Colonic mucosa (tissue), 4 donors: ENCODE results near the gene ACTL7B. TPM values are rescaled to one million over a fixed set of nuclear protein-coding genes. Genes with fewer than 3 reads are reported as not detected.

Experiments used
- DNase-seq: peaks from one replicate; pipeline ENCODE4 v3.0.0-alpha.2; 2020
- H3K27ac ChIP-seq: fragments of 200-600 bp; one replicate; pipeline ENCODE4 v1.8.0; 2021
- H3K27me3 ChIP-seq: fragments of 200-600 bp; one replicate; pipeline ENCODE4 v1.8.0; 2021
- H3K36me3 ChIP-seq: fragments of 200-600 bp; one replicate; pipeline ENCODE4 v1.8.0; 2021
- H3K4me1 ChIP-seq: fragments of 200-600 bp; one replicate; pipeline ENCODE4 v1.8.0; 2021; ENCODE audit warnings: mild to moderate bottlenecking
- H3K4me3 ChIP-seq: fragments of 200-600 bp; one replicate; pipeline ENCODE4 v1.8.0; 2021
- H3K9ac ChIP-seq, 2 donors: one replicate each; pipeline ENCODE4 v1.7.0; 2013; ENCODE audit warnings: control low read depth in 2 of 2, low read depth in 2 of 2, low read length in 2 of 2
- H3K9me3 ChIP-seq: fragments of 200-600 bp; one replicate; pipeline ENCODE4 v1.8.0; 2021
- intact Hi-C: fragments of 100-400 bp; cut with DNase I; formaldehyde crosslinking; loops from one replicate; pipeline ENCODE4 v1.14.1; 2022
- total RNA-seq, 2 donors: library from RNA; stranded (reverse); fragmentation: NEBNext Ultra II Directional in 1 of 2; extraction: Animal tissue kit (Norgen Biotek cat#: 25700) in 1 of 2; gene quantifications; one replicate each; pipeline ENCODE4 v1.2.1, GENCODE V29; 2021
- TF ChIP-seq, protein P1 (sequence below): fragments of 200-600 bp; IDR thresholded peaks from one replicate; pipeline ENCODE4 v1.8.0; 2022; ENCODE audit warnings: antibody characterized with exemption, mild to moderate bottlenecking
- donor health status: healthy.
- donor health status: DM: no; HTN: no; CAD: no.
- donor health status: DM: no; HTN: no; CAD: no.

Gene ACTL7B
- total RNA-seq, 2 donors from 2014 or later = not detected

DNA sequence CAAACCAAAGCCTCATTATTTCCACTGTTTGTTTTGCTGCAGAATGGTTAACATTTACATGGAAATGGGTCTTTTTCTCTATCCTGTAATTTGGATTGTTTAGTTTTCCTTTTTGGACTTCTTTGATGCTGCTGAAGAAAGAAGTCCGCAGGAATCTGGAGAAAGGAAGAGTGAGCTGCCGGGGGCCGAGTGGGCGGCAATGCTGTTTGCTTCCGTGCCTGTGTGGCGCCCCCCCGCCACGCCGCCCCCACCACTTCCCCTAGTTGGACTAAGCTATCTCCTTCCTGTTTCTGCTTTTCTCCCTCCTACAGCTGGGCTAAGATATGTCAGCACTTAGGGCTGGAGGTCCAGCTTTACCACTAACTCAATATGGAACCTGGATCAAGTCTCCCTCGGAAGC lies 39.7 kb downstream of the ACTL7B start:
- H3K4me3 ChIP-seq = no peak overlapping the region
- no peaks in the 10 kb centered on the region for H3K36me3 ChIP-seq
- H3K27ac ChIP-seq = no peak overlapping the region
- TF ChIP-seq, protein P1, sequence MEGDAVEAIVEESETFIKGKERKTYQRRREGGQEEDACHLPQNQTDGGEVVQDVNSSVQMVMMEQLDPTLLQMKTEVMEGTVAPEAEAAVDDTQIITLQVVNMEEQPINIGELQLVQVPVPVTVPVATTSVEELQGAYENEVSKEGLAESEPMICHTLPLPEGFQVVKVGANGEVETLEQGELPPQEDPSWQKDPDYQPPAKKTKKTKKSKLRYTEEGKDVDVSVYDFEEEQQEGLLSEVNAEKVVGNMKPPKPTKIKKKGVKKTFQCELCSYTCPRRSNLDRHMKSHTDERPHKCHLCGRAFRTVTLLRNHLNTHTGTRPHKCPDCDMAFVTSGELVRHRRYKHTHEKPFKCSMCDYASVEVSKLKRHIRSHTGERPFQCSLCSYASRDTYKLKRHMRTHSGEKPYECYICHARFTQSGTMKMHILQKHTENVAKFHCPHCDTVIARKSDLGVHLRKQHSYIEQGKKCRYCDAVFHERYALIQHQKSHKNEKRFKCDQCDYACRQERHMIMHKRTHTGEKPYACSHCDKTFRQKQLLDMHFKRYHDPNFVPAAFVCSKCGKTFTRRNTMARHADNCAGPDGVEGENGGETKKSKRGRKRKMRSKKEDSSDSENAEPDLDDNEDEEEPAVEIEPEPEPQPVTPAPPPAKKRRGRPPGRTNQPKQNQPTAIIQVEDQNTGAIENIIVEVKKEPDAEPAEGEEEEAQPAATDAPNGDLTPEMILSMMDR = no peak
- no peaks in the 10 kb centered on the region for H3K9me3 ChIP-seq
- H3K4me1 ChIP-seq = no peaks in the 10 kb centered on the region
- no peaks in the 10 kb centered on the region for H3K27me3 ChIP-seq
- intact Hi-C loops = no loop called here
- H3K9ac ChIP-seq = no peak overlapping the region
- DNase-seq = no peak

DNA sequence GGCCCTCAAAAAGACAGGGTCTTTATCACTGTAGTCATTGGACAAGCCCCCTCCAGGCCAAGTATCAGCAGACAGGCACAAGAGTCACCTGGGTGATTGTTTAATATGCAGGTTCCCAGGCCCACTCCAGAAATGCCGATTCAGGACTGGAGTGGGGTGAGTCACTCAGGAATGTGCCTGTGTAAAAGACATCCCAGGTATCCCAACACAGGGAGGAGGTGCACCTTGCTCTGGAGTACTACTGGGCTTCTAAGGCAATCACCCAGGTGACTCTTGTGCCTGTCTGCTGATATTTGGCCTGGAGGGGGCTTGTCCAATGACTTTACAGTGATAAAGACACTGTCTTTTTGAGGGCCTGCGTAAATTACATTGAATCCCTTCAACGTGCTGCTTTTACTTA lies 40.6 kb downstream of the ACTL7B start:
- no peak overlapping the region for H3K4me3 ChIP-seq
- TF ChIP-seq, protein P1 = no peak
- no peak for DNase-seq
- H3K9ac ChIP-seq = no peak overlapping the region
- H3K36me3 ChIP-seq = no peaks in the 10 kb centered on the region
- no peaks in the 10 kb centered on the region for H3K27me3 ChIP-seq
- intact Hi-C loops = no loop called here
- no peak overlapping the region for H3K27ac ChIP-seq
- H3K4me1 ChIP-seq = no peaks in the 10 kb centered on the region
- no peaks in the 10 kb centered on the region for H3K9me3 ChIP-seq

DNA sequence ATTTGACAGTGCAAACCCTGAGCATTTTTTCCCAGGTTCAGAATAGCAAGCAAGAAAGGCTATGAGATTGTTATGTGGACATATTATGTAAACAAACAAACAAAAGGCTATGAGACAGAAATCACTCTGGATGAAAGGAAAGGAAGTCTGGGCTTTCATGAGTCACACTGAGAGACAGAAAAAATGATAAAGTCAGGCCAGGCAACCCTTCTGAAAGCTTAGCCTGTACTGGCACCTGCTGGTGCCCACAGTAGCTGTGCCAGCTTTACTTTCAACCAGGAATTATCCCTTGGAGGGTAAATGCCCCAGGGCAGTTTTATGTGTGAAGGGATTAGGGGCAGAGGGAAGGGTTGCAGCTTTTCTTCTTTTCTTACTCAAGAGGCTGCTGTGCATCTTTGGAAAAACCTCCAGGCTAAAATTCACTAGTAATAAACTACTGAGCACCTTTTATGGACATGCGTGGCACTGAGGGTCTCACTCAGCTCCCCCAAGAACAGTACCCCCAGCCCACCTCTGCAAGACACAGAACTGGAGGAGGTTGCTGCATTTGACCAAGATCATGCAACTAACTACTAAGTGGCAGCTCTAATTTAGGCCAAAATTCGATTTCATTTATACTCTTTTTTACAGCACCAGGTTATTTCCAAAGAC lies 41.7 kb downstream of the ACTL7B start:
- intact Hi-C loops = no loop called here
- H3K9ac ChIP-seq = no peak overlapping the region
- H3K9me3 ChIP-seq = no peaks in the 10 kb centered on the region
- H3K27me3 ChIP-seq = no peaks in the 10 kb centered on the region
- H3K4me1 ChIP-seq = no peaks in the 10 kb centered on the region
- H3K27ac ChIP-seq = no peak overlapping the region
- TF ChIP-seq, protein P1 = no peak
- H3K4me3 ChIP-seq = no peak overlapping the region
- no peak for DNase-seq
- no peaks in the 10 kb centered on the region for H3K36me3 ChIP-seq

DNA sequence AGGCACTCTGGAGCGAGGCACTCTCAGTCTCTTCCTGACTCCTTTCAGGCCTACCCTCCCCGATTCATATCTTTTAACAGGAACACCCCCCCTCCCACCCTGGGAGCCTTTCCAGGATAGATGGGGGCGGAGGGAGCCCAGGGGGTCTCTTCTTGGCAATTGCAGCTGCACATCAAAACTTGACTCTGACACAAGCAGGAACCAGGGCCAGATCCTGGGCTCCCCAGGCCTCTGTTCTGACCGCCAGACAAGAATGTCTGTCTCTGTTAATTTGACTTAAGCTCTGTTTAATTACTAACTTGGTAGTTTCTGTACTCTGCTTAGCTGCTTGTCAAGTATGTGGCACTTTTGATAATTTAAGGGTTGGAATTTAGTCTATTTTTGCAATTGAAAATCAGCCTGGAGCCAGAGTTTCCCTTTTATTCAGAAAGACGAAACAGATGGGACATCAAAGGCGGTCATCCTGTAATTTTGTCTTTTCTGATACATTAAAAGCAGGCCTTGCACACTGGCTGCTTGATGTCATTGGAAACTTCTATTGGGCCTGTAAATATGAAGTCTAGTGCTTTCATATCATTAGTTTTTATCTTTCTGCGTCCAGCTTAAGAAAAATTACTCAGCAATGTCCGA lies 43.3 kb downstream of the ACTL7B start:
- H3K4me1 ChIP-seq = no peaks in the 10 kb centered on the region

DNA sequence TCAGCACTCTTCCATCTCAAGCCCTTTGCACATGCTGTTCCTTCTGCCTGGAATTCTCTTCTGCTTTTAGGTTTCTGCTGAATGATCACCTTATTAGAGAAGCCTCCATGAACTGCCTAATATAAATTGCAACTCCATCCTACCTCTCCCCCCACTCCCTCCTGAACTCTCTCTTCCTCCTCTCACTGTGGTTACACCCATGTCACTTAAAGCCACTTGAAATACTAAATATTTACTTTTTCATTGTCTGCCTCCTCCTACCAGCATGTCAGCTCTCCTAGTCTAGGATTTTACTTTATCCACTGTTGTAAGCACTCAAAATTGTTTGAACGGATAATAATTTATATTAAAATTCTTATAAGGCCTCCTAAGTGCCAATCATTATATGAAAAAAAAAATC lies 43.8 kb downstream of the ACTL7B start:
- TF ChIP-seq, protein P1 = no peak
- Histone ChIP-seq H3K27ac (no peak overlapping the region), H3K36me3 (no peaks in the 10 kb centered on the region), H3K9ac (no peak overlapping the region), H3K4me1 (no peaks in the 10 kb centered on the region), H3K4me3 (no peak overlapping the region), H3K9me3 (no peaks in the 10 kb centered on the region), H3K27me3 (no peaks in the 10 kb centered on the region)
- no peak for DNase-seq
- intact Hi-C loops = no loop called here

More for the DNA sequence above, 43.3 kb downstream of the ACTL7B start:
- intact Hi-C loops = no loop called here
- Histone ChIP-seq H3K4me3 (no peak overlapping the region), H3K27ac (no peak overlapping the region), H3K36me3 (no peaks in the 10 kb centered on the region), H3K9me3 (no peaks in the 10 kb centered on the region), H3K9ac (no peak overlapping the region), H3K27me3 (no peaks in the 10 kb centered on the region)
- no peak for DNase-seq
- TF ChIP-seq, protein P1 = no peak
